ENCODE measurements around the gene SAMD10.

SAMD10 gene

GRCh38 chr20:63974402-63975200, 4.8 kb downstream of the SAMD10 start:
- no peak overlapping the region for H3K4me3 ChIP-seq (ENCODE audit: low read depth, low read length)
- 0 out of 2 replicates have a peak, but pooled peaks cover 3% of the 10 kb centered on the region for H3K4me1 ChIP-seq (ENCODE audit: control insufficient read depth, insufficient read depth, low read length)
- ChIA-PET CTCF (interaction anchor here (0.6 to 3.5 kb wide), 17 partner anchors 11 to 438 kb away, joined by 3 to 16 read pairs (median 4); partner anchors contain the start of genes PTK6 and UCKL1), POLR2A (interaction anchor here (1.0 to 1.4 kb wide), 2 partner anchors 17 to 110 kb away, joined by 4 to 6 read pairs; partner anchors contain the start of gene TPD52L2)
- no peak overlapping the region for H3K27ac ChIP-seq (ENCODE audit: extremely low read depth, low read depth, low read length)
- H3K36me3 ChIP-seq (ENCODE audit: control insufficient read depth in 2 of 2, insufficient read depth in 1 of 2, low read length in 2 of 2) = no peaks in the 10 kb centered on the region
- H3K9me3 ChIP-seq (ENCODE audit: control insufficient read depth, insufficient read depth, low read depth, low read length) = no peaks in the 10 kb centered on the region
- TF ChIP-seq ZNF19 (tag by site-specific recombination; IDR thresholded peaks at IDR 0.05; ENCODE audit: low read depth) (no peak), ZNF623 (tag by site-specific recombination; IDR thresholded peaks at IDR 0.05) (no peak), ZNF548 (tag by site-specific recombination; IDR thresholded peaks at IDR 0.05) (no peak), HOXD13 (CRISPR knock-in tag; IDR thresholded peaks at IDR 0.05; ENCODE audit: borderline replicate concordance) (no peak), ZFP37 (tag by site-specific recombination; IDR thresholded peaks at IDR 0.05) (no peak), TCF7L2 (IDR thresholded peaks at IDR 0.05; ENCODE audit: borderline replicate concordance, low read depth, low read length) (no peak), ZNF10 (tag by site-specific recombination; IDR thresholded peaks at IDR 0.05) (peak; percentile 97), OSR2 (tag by site-specific recombination; IDR thresholded peaks at IDR 0.05) (no peak), ZNF830 (tag by site-specific recombination; IDR thresholded peaks at IDR 0.05; ENCODE audit: low read depth) (no peak), ZNF114 (tag by site-specific recombination; IDR thresholded peaks at IDR 0.05) (no peak), ZBTB44 (tag by site-specific recombination; IDR thresholded peaks at IDR 0.05) (no peak), ZNF404 (tag by site-specific recombination; IDR thresholded peaks at IDR 0.05) (no peak), ZNF791 (tag by site-specific recombination; IDR thresholded peaks at IDR 0.05) (no peak), ZNF138 (tag by site-specific recombination; IDR thresholded peaks at IDR 0.05; ENCODE audit: borderline replicate concordance) (no peak), ZNF18 (tag by site-specific recombination; IDR thresholded peaks at IDR 0.05) (no peak), ZNF449 (tag by site-specific recombination; IDR thresholded peaks at IDR 0.05) (no peak), PRDM4 (tag by site-specific recombination; IDR thresholded peaks at IDR 0.05) (no peak), ZNF501 (tag by site-specific recombination; IDR thresholded peaks at IDR 0.05) (no peak), ZBTB11 (tag by site-specific recombination; conservative IDR thresholded peaks at IDR 0.05; ENCODE audit: low read depth) (no peak), GFI1B (tag by site-specific recombination; IDR thresholded peaks at IDR 0.05) (no peak), ZNF660 (tag by site-specific recombination; IDR thresholded peaks at IDR 0.05) (no peak), PATZ1 (tag by site-specific recombination; IDR thresholded peaks at IDR 0.05) (peak; percentile 68), MYNN (tag by site-specific recombination; IDR thresholded peaks at IDR 0.05; ENCODE audit: borderline replicate concordance) (no peak), ZBTB17 (tag by site-specific recombination; IDR thresholded peaks at IDR 0.05) (0 out of 2 replicates have a peak, but pooled peaks have one; percentile 27), ZNF174 (tag by site-specific recombination; IDR thresholded peaks at IDR 0.05) (no peak)
